ENCODE results near the gene AXDND1.
"Not testable (repeated sequence)": the region's sequence is repeated elsewhere in the genome, so short reads cannot be mapped to it uniquely, and the experiment has no call there.

The AXDND1 gene

GRCh38 chr1:179369751-179370341 lies 4.1 kb downstream of the AXDND1 start:
- DNase-seq (ENCODE audit: low read depth), result peak; percentile 11

- DNase-seq (ENCODE audit: low read depth), result no peak
These were observed 6.4 kb downstream of the AXDND1 start for GRCh38 chr1:179372160-179372559.

GRCh38 chr1:179376223-179376622 lies 10.5 kb downstream of the AXDND1 start:
- DNase-seq (ENCODE audit: low read depth), result no peak

- DNase-seq (ENCODE audit: low read depth), result no peak
These were observed 14.5 kb downstream of the AXDND1 start for GRCh38 chr1:179380299-179380698.

GRCh38 chr1:179384027-179384426 lies 18.3 kb downstream of the AXDND1 start:
- no peak for DNase-seq (ENCODE audit: low read depth)

- no peak for DNase-seq (ENCODE audit: low read depth)
These were observed 19.7 kb downstream of the AXDND1 start for GRCh38 chr1:179385510-179385909.

- no peak for DNase-seq (ENCODE audit: low read depth)
These were observed 27.9 kb downstream of the AXDND1 start for GRCh38 chr1:179393721-179394120.

GRCh38 chr1:179399399-179399798 lies 33.6 kb downstream of the AXDND1 start:
- not testable (repeated sequence) for DNase-seq (ENCODE audit: low read depth)

- not testable (repeated sequence) for DNase-seq (ENCODE audit: low read depth)
These were observed 52.0 kb downstream of the AXDND1 start for GRCh38 chr1:179417760-179418159.

- not testable (repeated sequence) for DNase-seq (ENCODE audit: low read depth)
These were observed 52.9 kb downstream of the AXDND1 start for GRCh38 chr1:179418706-179419105.

- no peak for DNase-seq (ENCODE audit: low read depth)
These were observed 58.8 kb downstream of the AXDND1 start for GRCh38 chr1:179424610-179425009.

- no peak for DNase-seq (ENCODE audit: low read depth)
These were observed 59.4 kb downstream of the AXDND1 start for GRCh38 chr1:179425186-179425585.

- no peak for DNase-seq (ENCODE audit: low read depth)
These were observed 71.4 kb downstream of the AXDND1 start for GRCh38 chr1:179437171-179437570.

GRCh38 chr1:179439646-179440045 lies 73.9 kb downstream of the AXDND1 start:
- not testable (repeated sequence) for DNase-seq (ENCODE audit: low read depth)

GRCh38 chr1:179440301-179440700 lies 74.5 kb downstream of the AXDND1 start:
- not testable (repeated sequence) for DNase-seq (ENCODE audit: low read depth)

- DNase-seq (ENCODE audit: low read depth), result no peak
These were observed 75.2 kb downstream of the AXDND1 start for GRCh38 chr1:179440971-179441370.

GRCh38 chr1:179441501-179441900 lies 75.7 kb downstream of the AXDND1 start:
- DNase-seq (ENCODE audit: low read depth), result no peak

GRCh38 chr1:179442846-179443245 lies 77.1 kb downstream of the AXDND1 start:
- DNase-seq (ENCODE audit: low read depth), result not testable (repeated sequence)

GRCh38 chr1:179445593-179445992 lies 79.8 kb downstream of the AXDND1 start:
- no peak for DNase-seq (ENCODE audit: low read depth)

GRCh38 chr1:179447489-179447888 lies 81.7 kb downstream of the AXDND1 start:
- no peak for DNase-seq (ENCODE audit: low read depth)

GRCh38 chr1:179448437-179449149 lies 82.8 kb downstream of the AXDND1 start:
- DNase-seq (ENCODE audit: low read depth), result no peak

GRCh38 chr1:179459606-179460206 lies 93.9 kb downstream of the AXDND1 start:
- not testable (repeated sequence) for DNase-seq (ENCODE audit: low read depth)

GRCh38 chr1:179465661-179466060 lies 99.9 kb downstream of the AXDND1 start:
- not testable (repeated sequence) for DNase-seq (ENCODE audit: low read depth)
